ENCODE results near the gene SLC39A13.
A peak's percentile ranks its signal among the peaks of the same experiment; 100 is the strongest.

The SLC39A13 gene

DNA sequence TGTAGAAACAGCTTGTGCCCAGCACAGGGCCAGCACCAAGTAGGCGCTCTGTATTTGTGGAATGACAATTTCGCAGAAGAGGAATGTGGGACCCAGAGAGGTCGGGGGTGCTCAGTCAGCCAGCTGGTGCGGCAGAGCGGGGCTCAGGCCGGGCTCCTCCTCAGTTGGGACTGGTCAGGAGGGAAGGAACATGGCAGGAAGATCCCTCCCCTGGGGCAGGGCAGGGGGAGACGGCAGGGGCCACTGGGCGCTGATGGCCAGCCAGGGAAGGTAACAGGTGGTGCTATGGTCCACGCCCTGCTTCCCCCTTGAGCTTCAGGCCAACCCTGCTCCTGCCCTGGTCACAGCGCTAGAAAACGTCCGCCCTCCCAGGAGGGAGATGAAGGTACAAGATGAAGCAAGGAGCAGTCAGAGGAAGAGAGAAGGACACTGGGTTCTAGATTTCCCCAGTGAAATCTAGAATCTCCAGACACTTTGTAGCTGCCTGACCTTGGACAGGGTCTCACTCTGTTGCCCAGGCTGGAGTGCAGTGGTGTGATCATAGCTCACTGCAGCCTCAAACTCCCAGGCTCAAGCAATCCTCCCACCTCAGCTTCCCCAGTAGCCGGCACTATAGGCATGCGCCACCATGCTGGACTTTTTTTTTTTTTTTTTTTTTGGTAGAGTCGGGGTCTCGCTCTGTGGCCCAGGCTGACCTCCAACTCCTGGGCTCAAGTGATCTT is 16.5 kb upstream of the SLC39A13 start:
- peaks cover 7% of the 10 kb centered on the region for H3K4me1 ChIP-seq (ENCODE audit: insufficient read depth, low read length)
- no peaks in the 10 kb centered on the region for H3K9me3 ChIP-seq (ENCODE audit: insufficient read depth, low read length, severe bottlenecking)

DNA sequence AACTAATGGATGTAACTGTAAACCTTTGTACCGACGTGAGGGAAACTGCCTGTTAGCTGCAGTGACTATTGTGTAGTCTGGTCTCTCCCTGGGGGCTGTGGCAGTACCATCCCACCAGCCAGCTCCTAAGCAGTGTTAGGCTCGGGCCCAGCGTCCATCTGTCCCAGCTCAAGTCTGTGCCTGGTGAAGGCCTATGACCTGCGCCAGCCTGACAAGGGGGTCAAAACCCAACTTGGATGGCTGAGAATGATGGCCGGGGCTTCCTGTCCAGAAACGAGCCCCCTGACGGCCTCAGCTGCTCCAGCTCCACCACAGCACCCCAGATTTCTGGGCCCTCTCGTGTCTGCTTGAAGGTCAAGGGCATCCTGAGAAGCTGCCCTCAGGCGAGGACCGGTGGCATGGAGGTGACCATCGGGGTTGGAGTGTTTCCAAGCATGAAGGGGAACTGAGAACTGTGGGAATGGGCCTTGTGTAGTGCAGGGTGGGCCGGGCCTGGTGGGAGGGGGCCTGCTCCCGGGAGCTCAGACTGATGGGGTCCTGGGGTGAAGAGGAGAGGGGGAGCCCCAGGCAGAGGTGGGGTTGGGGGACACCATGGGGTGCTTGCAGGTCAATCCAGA is 15.7 kb upstream of the SLC39A13 start:
- no peaks in the 10 kb centered on the region for H3K79me2 ChIP-seq (ENCODE audit: insufficient read depth, low read length)
- DNase-seq (no peak), ATAC-seq (ENCODE audit: insufficient read depth, low read depth) (no peak)
- H3K27me3 ChIP-seq (ENCODE audit: insufficient read depth, low read length, poor library complexity) = no peaks in the 10 kb centered on the region
- no peak overlapping the region for H3K4me3 ChIP-seq (ENCODE audit: low read depth in 1 of 2, low read length in 2 of 2)
- TF ChIP-seq EZH2 (IDR thresholded peaks at IDR 0.05; ENCODE audit: borderline replicate concordance, low read depth, low read length, severe bottlenecking) = no peak
- H3K9ac ChIP-seq (ENCODE audit: low read depth, low read length) = no peak overlapping the region
- H3K4me1 ChIP-seq (ENCODE audit: insufficient read depth, low read length) = peaks cover 7% of the 10 kb centered on the region
- H4K20me1 ChIP-seq (ENCODE audit: insufficient read depth, low read length) = no peaks in the 10 kb centered on the region
- H3K9me3 ChIP-seq (ENCODE audit: insufficient read depth, low read length, severe bottlenecking) = no peaks in the 10 kb centered on the region
- H3K36me3 ChIP-seq (ENCODE audit: insufficient read depth, low read length) = no peaks in the 10 kb centered on the region
- no peak overlapping the region for H2AFZ ChIP-seq (ENCODE audit: low read depth, low read length)
- no peak overlapping the region for H3K27ac ChIP-seq (ENCODE audit: low read length)
- H3K4me2 ChIP-seq (ENCODE audit: insufficient read depth, low read length) = no peak overlapping the region

More for the DNA sequence above, 16.5 kb upstream of the SLC39A13 start:
- Histone ChIP-seq H3K36me3 (ENCODE audit: insufficient read depth, low read length) (no peaks in the 10 kb centered on the region), H4K20me1 (ENCODE audit: insufficient read depth, low read length) (no peaks in the 10 kb centered on the region), H3K79me2 (ENCODE audit: insufficient read depth, low read length) (no peaks in the 10 kb centered on the region), H3K4me3 (ENCODE audit: low read depth in 1 of 2, low read length in 2 of 2) (no peak overlapping the region), H3K27me3 (ENCODE audit: insufficient read depth, low read length, poor library complexity) (no peaks in the 10 kb centered on the region), H3K4me2 (ENCODE audit: insufficient read depth, low read length) (no peak overlapping the region), H3K27ac (ENCODE audit: low read length) (no peak overlapping the region), H2AFZ (ENCODE audit: low read depth, low read length) (no peak overlapping the region), H3K9ac (ENCODE audit: low read depth, low read length) (no peak overlapping the region)
- TF ChIP-seq CTCF (IDR thresholded peaks at IDR 0.05; ENCODE audit: borderline replicate concordance, extremely low read depth, low read length, poor library complexity, severe bottlenecking) = no peak
- no peak for TF ChIP-seq EZH2 (IDR thresholded peaks at IDR 0.05; ENCODE audit: borderline replicate concordance, low read depth, low read length, severe bottlenecking)
- no peak for DNase-seq
- ATAC-seq (ENCODE audit: insufficient read depth, low read depth) = no peak

DNA sequence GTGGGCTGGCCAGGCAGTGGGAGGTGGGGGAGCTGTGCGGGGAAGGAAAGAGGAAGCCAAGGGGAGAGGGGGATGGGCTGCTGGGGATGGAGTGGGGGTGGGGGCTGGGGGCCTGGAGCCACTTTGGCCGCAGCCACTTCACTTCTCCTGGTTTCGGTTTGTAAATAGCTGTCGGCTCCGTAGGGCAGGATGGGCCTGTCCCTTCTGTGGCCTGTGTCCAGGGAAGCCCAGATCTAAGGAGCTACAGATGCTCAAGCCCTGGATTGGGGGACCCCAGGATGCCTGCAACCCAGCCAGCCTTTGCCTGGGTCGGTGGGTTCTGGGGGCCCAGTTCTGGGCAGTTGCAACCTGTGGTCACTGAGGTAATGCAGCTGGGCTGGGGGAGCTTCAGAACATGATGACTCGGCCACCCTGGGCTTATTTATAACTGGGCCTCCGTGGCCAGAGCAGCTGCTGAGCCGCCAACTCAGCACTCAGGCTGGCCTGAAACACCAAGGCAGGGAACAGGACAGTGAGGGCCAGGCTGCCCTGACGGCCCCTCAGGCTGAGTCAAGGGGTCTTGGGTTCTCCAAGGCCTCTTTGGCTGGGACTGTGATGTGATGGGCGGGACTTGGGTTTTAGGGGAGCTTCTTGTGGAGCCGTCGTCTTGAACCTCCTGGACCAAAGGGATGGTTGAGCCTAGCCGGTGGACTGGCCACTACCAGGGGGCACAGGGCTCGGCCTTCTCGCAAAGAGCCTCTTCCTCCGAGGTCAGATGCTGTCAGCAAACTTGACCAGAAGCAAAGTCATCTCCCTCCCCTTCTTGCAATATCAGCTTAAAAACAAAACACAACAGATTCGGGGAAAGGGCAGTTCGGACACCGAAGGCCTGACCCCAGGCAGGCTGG is 15.0 kb upstream of the SLC39A13 start:
- ATAC-seq (ENCODE audit: insufficient read depth, low read depth) (no peak), DNase-seq (no peak)
- Histone ChIP-seq H2AFZ (ENCODE audit: low read depth, low read length) (no peak overlapping the region), H3K9ac (ENCODE audit: low read depth, low read length) (no peak overlapping the region), H3K27me3 (ENCODE audit: insufficient read depth, low read length, poor library complexity) (no peaks in the 10 kb centered on the region), H3K9me3 (ENCODE audit: insufficient read depth, low read length, severe bottlenecking) (no peaks in the 10 kb centered on the region), H3K4me3 (ENCODE audit: low read depth in 1 of 2, low read length in 2 of 2) (no peak overlapping the region), H3K4me1 (ENCODE audit: insufficient read depth, low read length) (peaks cover 7% of the 10 kb centered on the region), H3K36me3 (ENCODE audit: insufficient read depth, low read length) (no peaks in the 10 kb centered on the region), H3K4me2 (ENCODE audit: insufficient read depth, low read length) (no peak overlapping the region), H3K79me2 (ENCODE audit: insufficient read depth, low read length) (no peaks in the 10 kb centered on the region), H4K20me1 (ENCODE audit: insufficient read depth, low read length) (no peaks in the 10 kb centered on the region), H3K27ac (ENCODE audit: low read length) (no peak overlapping the region)
- TF ChIP-seq CTCF (IDR thresholded peaks at IDR 0.05; ENCODE audit: borderline replicate concordance, extremely low read depth, low read length, poor library complexity, severe bottlenecking) (no peak), EZH2 (IDR thresholded peaks at IDR 0.05; ENCODE audit: borderline replicate concordance, low read depth, low read length, severe bottlenecking) (no peak)

DNA sequence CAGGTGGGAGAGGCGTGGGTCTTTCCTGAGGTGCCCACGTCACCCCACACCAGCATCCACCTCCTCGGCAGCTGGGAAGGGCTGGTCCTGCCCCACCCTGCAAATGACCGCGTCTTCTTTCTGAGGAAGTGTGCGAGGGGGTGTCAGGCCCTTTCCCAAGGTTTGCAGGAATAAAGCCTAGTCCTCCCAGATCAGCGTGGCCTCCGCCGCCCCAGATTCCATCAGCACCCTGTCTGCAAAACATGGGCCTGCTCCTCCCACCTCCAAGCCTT is 14.4 kb upstream of the SLC39A13 start:
- H3K9ac ChIP-seq (ENCODE audit: low read depth, low read length) = no peak overlapping the region
- peaks cover 12% of the 10 kb centered on the region for H3K4me1 ChIP-seq (ENCODE audit: insufficient read depth, low read length)
- H4K20me1 ChIP-seq (ENCODE audit: insufficient read depth, low read length) = no peaks in the 10 kb centered on the region
- no peaks in the 10 kb centered on the region for H3K27me3 ChIP-seq (ENCODE audit: insufficient read depth, low read length, poor library complexity)
- no peaks in the 10 kb centered on the region for H3K79me2 ChIP-seq (ENCODE audit: insufficient read depth, low read length)
- no peaks in the 10 kb centered on the region for H3K9me3 ChIP-seq (ENCODE audit: insufficient read depth, low read length, severe bottlenecking)
- H3K4me3 ChIP-seq (ENCODE audit: low read depth in 1 of 2, low read length in 2 of 2) = no peak overlapping the region
- peak overlapping the region; percentile 47; the same call in 1 of the 2 replicates for H3K27ac ChIP-seq (ENCODE audit: low read length)
- H2AFZ ChIP-seq (ENCODE audit: low read depth, low read length) = no peak overlapping the region
- DNase-seq (no peak), ATAC-seq (ENCODE audit: insufficient read depth, low read depth) (no peak)
- no peak overlapping the region for H3K4me2 ChIP-seq (ENCODE audit: insufficient read depth, low read length)
- no peak for TF ChIP-seq CTCF (IDR thresholded peaks at IDR 0.05; ENCODE audit: borderline replicate concordance, extremely low read depth, low read length, poor library complexity, severe bottlenecking)
- TF ChIP-seq EZH2 (IDR thresholded peaks at IDR 0.05; ENCODE audit: borderline replicate concordance, low read depth, low read length, severe bottlenecking) = no peak
- no peaks in the 10 kb centered on the region for H3K36me3 ChIP-seq (ENCODE audit: insufficient read depth, low read length)
